ENCODE measurements around the gene ALK. TPM values are rescaled to one million over a fixed set of nuclear protein-coding genes. Genes with fewer than 3 reads are reported as not detected.

The ALK gene
- total RNA-seq, 3 donors from 2014 or later, result 0.07 to 2.4 (median 0.09) TPM

DNA sequence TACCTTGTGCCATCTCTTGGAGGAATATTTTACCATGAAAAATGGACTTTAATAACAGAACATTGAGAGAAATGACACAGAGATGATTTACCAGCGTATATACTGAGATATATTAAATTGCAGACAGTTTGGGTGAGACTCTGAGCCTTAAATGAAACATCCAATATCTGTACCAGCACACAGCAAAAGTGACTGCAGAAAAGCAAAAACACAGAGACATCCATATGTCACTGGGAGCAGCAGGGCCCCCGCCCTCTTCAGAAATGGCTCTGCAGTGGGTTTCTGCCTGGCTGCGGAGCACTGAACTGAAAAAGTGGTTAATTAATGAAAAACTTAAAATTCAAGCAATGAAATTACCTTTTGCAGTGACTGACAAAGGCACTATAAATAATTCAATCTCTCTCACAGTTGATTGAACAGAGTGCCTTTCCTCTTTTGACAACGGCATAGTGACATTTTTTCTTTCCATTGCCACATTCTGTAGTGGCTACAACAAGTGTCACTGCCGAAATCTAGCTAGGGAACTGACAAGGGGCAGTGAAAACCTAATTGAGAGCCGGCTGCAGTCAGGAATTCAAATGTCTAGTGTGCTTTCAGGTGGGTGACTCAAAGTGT, 353.4 kb downstream of the ALK start:
- no peak overlapping the region for H3K4me3 ChIP-seq
- intact Hi-C loops (cut with DNase I, micrococcal nuclease), result no loop called here
- H3K9me3 ChIP-seq, result no peaks in the 10 kb centered on the region
- no peak for ATAC-seq
- TF ChIP-seq, protein P1, sequence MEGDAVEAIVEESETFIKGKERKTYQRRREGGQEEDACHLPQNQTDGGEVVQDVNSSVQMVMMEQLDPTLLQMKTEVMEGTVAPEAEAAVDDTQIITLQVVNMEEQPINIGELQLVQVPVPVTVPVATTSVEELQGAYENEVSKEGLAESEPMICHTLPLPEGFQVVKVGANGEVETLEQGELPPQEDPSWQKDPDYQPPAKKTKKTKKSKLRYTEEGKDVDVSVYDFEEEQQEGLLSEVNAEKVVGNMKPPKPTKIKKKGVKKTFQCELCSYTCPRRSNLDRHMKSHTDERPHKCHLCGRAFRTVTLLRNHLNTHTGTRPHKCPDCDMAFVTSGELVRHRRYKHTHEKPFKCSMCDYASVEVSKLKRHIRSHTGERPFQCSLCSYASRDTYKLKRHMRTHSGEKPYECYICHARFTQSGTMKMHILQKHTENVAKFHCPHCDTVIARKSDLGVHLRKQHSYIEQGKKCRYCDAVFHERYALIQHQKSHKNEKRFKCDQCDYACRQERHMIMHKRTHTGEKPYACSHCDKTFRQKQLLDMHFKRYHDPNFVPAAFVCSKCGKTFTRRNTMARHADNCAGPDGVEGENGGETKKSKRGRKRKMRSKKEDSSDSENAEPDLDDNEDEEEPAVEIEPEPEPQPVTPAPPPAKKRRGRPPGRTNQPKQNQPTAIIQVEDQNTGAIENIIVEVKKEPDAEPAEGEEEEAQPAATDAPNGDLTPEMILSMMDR (IDR thresholded peaks at IDR 0.05), result no peak
- H3K36me3 ChIP-seq (ENCODE audit: low read depth), result no peaks in the 10 kb centered on the region
- no peak for DNase-seq
- no peaks in the 10 kb centered on the region for H3K4me1 ChIP-seq (ENCODE audit: low read depth)

- Histone ChIP-seq H3K9me3 (no peaks in the 10 kb centered on the region), H3K36me3 (ENCODE audit: low read depth) (no peaks in the 10 kb centered on the region), H3K4me3 (no peak overlapping the region), H3K4me1 (ENCODE audit: low read depth) (no peaks in the 10 kb centered on the region)
- intact Hi-C loops (cut with DNase I, micrococcal nuclease), result no loop called here
- TF ChIP-seq, protein P1 (IDR thresholded peaks at IDR 0.05), result no peak
- DNase-seq (no peak), ATAC-seq (no peak)
These were observed 357.7 kb downstream of the ALK start for GRCh38 chr2:29563697-29564096.

DNA sequence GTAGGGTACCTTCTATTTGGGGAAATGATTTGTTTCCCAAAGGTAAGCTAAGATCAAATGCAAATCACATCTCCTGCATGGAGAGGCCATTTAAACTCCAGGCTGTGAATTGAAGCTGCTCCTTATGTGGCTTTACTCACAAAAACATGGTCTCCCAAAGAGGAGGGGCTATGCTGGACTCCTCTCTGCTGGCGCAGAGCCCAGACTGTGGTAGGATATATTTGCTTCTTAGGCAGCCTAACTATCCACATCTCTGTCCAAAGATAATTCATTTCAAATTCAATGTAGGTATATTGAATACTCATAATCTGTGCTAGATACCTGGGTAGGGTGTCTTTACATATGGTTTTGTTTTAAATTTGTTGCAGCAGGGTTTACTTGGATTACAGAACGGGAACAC, 358.5 kb downstream of the ALK start:
- no peak overlapping the region for H3K4me3 ChIP-seq
- no peaks in the 10 kb centered on the region for H3K4me1 ChIP-seq (ENCODE audit: low read depth)
- no peak for DNase-seq
- H3K9me3 ChIP-seq, result no peaks in the 10 kb centered on the region
- intact Hi-C loops (cut with DNase I, micrococcal nuclease), result no loop called here
- TF ChIP-seq, protein P1 (IDR thresholded peaks at IDR 0.05), result no peak
- no peak for ATAC-seq
- no peaks in the 10 kb centered on the region for H3K36me3 ChIP-seq (ENCODE audit: low read depth)

GRCh38 chr2:29562319-29562718, 359.1 kb downstream of the ALK start:
- Histone ChIP-seq H3K36me3 (ENCODE audit: low read depth) (no peaks in the 10 kb centered on the region), H3K9me3 (no peaks in the 10 kb centered on the region), H3K4me1 (ENCODE audit: low read depth) (no peaks in the 10 kb centered on the region), H3K4me3 (no peak overlapping the region)
- no peak for DNase-seq
- TF ChIP-seq, protein P1 (IDR thresholded peaks at IDR 0.05), result no peak
- intact Hi-C loops (cut with DNase I, micrococcal nuclease), result no loop called here
- ATAC-seq, result no peak

DNA sequence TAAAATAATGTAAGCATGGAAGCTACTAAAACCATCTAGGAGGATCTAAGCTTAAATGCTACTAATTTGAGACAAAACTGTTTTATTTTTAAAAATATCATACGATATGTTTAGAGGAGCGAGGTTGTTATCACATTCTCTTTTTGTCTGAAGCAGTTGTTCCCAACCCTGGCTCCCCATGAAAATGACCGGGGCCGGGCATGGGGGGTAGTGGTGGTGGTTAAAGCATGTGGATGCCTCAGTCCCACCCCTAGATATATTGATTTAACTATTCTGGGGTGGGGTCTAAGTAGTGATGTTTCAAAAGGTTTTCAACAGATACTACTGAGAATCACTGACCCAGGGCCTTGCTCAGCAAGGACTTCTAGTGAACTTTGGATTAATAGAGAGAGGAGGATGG, 359.8 kb downstream of the ALK start:
- Histone ChIP-seq H3K9me3 (no peaks in the 10 kb centered on the region), H3K4me1 (ENCODE audit: low read depth) (no peaks in the 10 kb centered on the region), H3K4me3 (no peak overlapping the region), H3K36me3 (ENCODE audit: low read depth) (no peaks in the 10 kb centered on the region)
- TF ChIP-seq, protein P1 (IDR thresholded peaks at IDR 0.05), result no peak
- ATAC-seq (no peak), DNase-seq (no peak)
- intact Hi-C loops (cut with DNase I, micrococcal nuclease), result no loop called here

DNA sequence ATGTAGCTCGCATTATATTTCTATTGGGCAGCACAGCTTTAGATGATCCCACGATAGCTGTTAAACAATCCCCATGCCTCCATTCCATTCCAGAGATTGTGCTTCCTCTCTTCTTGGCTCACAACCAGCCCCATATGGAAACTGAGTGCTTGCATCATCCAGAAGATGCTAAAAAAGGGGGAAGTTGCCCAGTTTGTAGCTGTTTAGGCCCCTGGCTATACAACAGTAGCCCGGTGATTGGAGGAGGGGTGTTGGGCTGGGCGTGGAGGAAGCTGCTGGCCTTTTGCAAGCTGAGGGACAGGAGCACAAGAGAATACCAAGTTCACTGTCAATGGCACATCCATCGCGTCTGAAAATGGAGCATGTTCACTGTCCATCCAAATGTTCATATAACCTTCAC, 360.2 kb downstream of the ALK start:
- intact Hi-C loops (cut with DNase I, micrococcal nuclease), result no loop called here
- H3K9me3 ChIP-seq, result no peaks in the 10 kb centered on the region
- TF ChIP-seq, protein P1 (IDR thresholded peaks at IDR 0.05), result no peak
- H3K36me3 ChIP-seq (ENCODE audit: low read depth), result no peaks in the 10 kb centered on the region
- DNase-seq (no peak), ATAC-seq (no peak)
- H3K4me1 ChIP-seq (ENCODE audit: low read depth), result no peaks in the 10 kb centered on the region
- H3K4me3 ChIP-seq, result no peak overlapping the region

All from mucosa of descending colon (tissue), 3 donors.